ENCODE data around the gene SPOCK1.

SPOCK1 gene

GRCh38 chr5:137306903-137307302 is 192.2 kb downstream of the SPOCK1 start:
- ATAC-seq (ENCODE audit: insufficient read depth, low read depth), result no peak
- no peak for DNase-seq
- no peak overlapping the region for H2AFZ ChIP-seq (ENCODE audit: low read depth, low read length)
- H3K36me3 ChIP-seq (ENCODE audit: insufficient read depth, low read length), result no peaks in the 10 kb centered on the region
- TF ChIP-seq, protein P1, sequence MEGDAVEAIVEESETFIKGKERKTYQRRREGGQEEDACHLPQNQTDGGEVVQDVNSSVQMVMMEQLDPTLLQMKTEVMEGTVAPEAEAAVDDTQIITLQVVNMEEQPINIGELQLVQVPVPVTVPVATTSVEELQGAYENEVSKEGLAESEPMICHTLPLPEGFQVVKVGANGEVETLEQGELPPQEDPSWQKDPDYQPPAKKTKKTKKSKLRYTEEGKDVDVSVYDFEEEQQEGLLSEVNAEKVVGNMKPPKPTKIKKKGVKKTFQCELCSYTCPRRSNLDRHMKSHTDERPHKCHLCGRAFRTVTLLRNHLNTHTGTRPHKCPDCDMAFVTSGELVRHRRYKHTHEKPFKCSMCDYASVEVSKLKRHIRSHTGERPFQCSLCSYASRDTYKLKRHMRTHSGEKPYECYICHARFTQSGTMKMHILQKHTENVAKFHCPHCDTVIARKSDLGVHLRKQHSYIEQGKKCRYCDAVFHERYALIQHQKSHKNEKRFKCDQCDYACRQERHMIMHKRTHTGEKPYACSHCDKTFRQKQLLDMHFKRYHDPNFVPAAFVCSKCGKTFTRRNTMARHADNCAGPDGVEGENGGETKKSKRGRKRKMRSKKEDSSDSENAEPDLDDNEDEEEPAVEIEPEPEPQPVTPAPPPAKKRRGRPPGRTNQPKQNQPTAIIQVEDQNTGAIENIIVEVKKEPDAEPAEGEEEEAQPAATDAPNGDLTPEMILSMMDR (IDR thresholded peaks at IDR 0.05; ENCODE audit: borderline replicate concordance, extremely low read depth, low read length, poor library complexity, severe bottlenecking), result no peak
- TF ChIP-seq EZH2 (IDR thresholded peaks at IDR 0.05; ENCODE audit: borderline replicate concordance, low read depth, low read length, severe bottlenecking), result no peak
- peaks cover 23% of the 10 kb centered on the region for H3K27me3 ChIP-seq (ENCODE audit: insufficient read depth, low read length, poor library complexity)
- no peaks in the 10 kb centered on the region for H3K9me3 ChIP-seq (ENCODE audit: insufficient read depth, low read length, severe bottlenecking)
- no peak overlapping the region for H3K27ac ChIP-seq (ENCODE audit: low read length)
- H3K4me1 ChIP-seq (ENCODE audit: insufficient read depth, low read length), result no peaks in the 10 kb centered on the region
- H4K20me1 ChIP-seq (ENCODE audit: insufficient read depth, low read length), result no peaks in the 10 kb centered on the region; the same call in 1 of the 2 replicates
- no peak overlapping the region for H3K9ac ChIP-seq (ENCODE audit: low read depth, low read length)
- no peaks in the 10 kb centered on the region for H3K79me2 ChIP-seq (ENCODE audit: insufficient read depth, low read length)
- no peak overlapping the region for H3K4me3 ChIP-seq (ENCODE audit: low read depth in 1 of 2, low read length in 2 of 2)
- H3K4me2 ChIP-seq (ENCODE audit: insufficient read depth, low read length), result no peak overlapping the region

- H3K9ac ChIP-seq (ENCODE audit: low read depth, low read length), result no peak overlapping the region
- no peaks in the 10 kb centered on the region for H3K79me2 ChIP-seq (ENCODE audit: insufficient read depth, low read length)
- H3K4me1 ChIP-seq (ENCODE audit: insufficient read depth, low read length), result no peaks in the 10 kb centered on the region
- H3K27me3 ChIP-seq (ENCODE audit: insufficient read depth, low read length, poor library complexity), result peaks cover 23% of the 10 kb centered on the region
- no peak overlapping the region for H3K4me3 ChIP-seq (ENCODE audit: low read depth in 1 of 2, low read length in 2 of 2)
- no peak overlapping the region for H3K4me2 ChIP-seq (ENCODE audit: insufficient read depth, low read length)
- H3K9me3 ChIP-seq (ENCODE audit: insufficient read depth, low read length, severe bottlenecking), result no peaks in the 10 kb centered on the region
- ATAC-seq (ENCODE audit: insufficient read depth, low read depth) (no peak), DNase-seq (no peak)
- TF ChIP-seq, protein P1 (IDR thresholded peaks at IDR 0.05; ENCODE audit: borderline replicate concordance, extremely low read depth, low read length, poor library complexity, severe bottlenecking), result no peak
- TF ChIP-seq EZH2 (IDR thresholded peaks at IDR 0.05; ENCODE audit: borderline replicate concordance, low read depth, low read length, severe bottlenecking), result no peak
- no peak overlapping the region for H3K27ac ChIP-seq (ENCODE audit: low read length)
- no peaks in the 10 kb centered on the region for H3K36me3 ChIP-seq (ENCODE audit: insufficient read depth, low read length)
- no peak overlapping the region for H2AFZ ChIP-seq (ENCODE audit: low read depth, low read length)
- no peaks in the 10 kb centered on the region; the same call in 1 of the 2 replicates for H4K20me1 ChIP-seq (ENCODE audit: insufficient read depth, low read length)
Measured at GRCh38 chr5:137305971-137306602, 193.0 kb downstream of the SPOCK1 start.

- Histone ChIP-seq H3K79me2 (ENCODE audit: insufficient read depth, low read length) (no peaks in the 10 kb centered on the region), H3K4me2 (ENCODE audit: insufficient read depth, low read length) (no peak overlapping the region), H3K4me3 (ENCODE audit: low read depth in 1 of 2, low read length in 2 of 2) (no peak overlapping the region), H3K36me3 (ENCODE audit: insufficient read depth, low read length) (no peaks in the 10 kb centered on the region), H3K27me3 (ENCODE audit: insufficient read depth, low read length, poor library complexity) (peaks cover 23% of the 10 kb centered on the region), H3K4me1 (ENCODE audit: insufficient read depth, low read length) (no peaks in the 10 kb centered on the region), H2AFZ (ENCODE audit: low read depth, low read length) (no peak overlapping the region), H4K20me1 (ENCODE audit: insufficient read depth, low read length) (no peaks in the 10 kb centered on the region; the same call in 1 of the 2 replicates), H3K27ac (ENCODE audit: low read length) (no peak overlapping the region), H3K9ac (ENCODE audit: low read depth, low read length) (no peak overlapping the region), H3K9me3 (ENCODE audit: insufficient read depth, low read length, severe bottlenecking) (no peaks in the 10 kb centered on the region)
- no peak for DNase-seq
- no peak for ATAC-seq (ENCODE audit: insufficient read depth, low read depth)
- TF ChIP-seq, protein P1 (IDR thresholded peaks at IDR 0.05; ENCODE audit: borderline replicate concordance, extremely low read depth, low read length, poor library complexity, severe bottlenecking), result no peak
- no peak for TF ChIP-seq EZH2 (IDR thresholded peaks at IDR 0.05; ENCODE audit: borderline replicate concordance, low read depth, low read length, severe bottlenecking)
Measured at GRCh38 chr5:137304226-137304874, 194.8 kb downstream of the SPOCK1 start.
